Endodermal cell (in vitro differentiated cells): Measurements from ENCODE around the gene LRBA. TPM values are rescaled to one million over a fixed set of nuclear protein-coding genes. Genes with fewer than 3 reads are reported as not detected.

ENCODE experiments used
- DNase-seq: peaks from one replicate; pipeline ENCODE4 v3.0.0-alpha.2; 2017
- H3K27ac ChIP-seq: 2 replicates; pipeline ENCODE4 v1.5.1; 2013; ENCODE audit warnings: mild to moderate bottlenecking, low read depth, low read length, moderate library complexity
- H3K27me3 ChIP-seq: 2 replicates; pipeline ENCODE4 v1.6.1; 2013; ENCODE audit warnings: mild to moderate bottlenecking, low read length, moderate library complexity; ENCODE audit not compliant: insufficient read depth, control insufficient read depth, poor library complexity, severe bottlenecking
- H3K36me3 ChIP-seq: 2 replicates; pipeline ENCODE4 v1.7.0; 2013; ENCODE audit warnings: mild to moderate bottlenecking, low read length, moderate library complexity; ENCODE audit not compliant: control insufficient read depth, insufficient read depth
- H3K4me1 ChIP-seq: one replicate; pipeline ENCODE4 v1.7.0; 2013; ENCODE audit warnings: low read length; ENCODE audit not compliant: control insufficient read depth, insufficient read depth
- H3K4me3 ChIP-seq: 2 replicates; pipeline ENCODE4 v1.5.1; 2013; ENCODE audit warnings: mild to moderate bottlenecking, low read length, moderate library complexity
- H3K9ac ChIP-seq: 2 replicates; pipeline ENCODE4 v1.6.1; 2013; ENCODE audit warnings: mild to moderate bottlenecking, low read length, moderate library complexity; ENCODE audit not compliant: poor library complexity, severe bottlenecking; ENCODE audit errors: extremely low read depth
- H3K9me3 ChIP-seq: 2 replicates; pipeline ENCODE4 v1.6.1; 2013; ENCODE audit warnings: mild to moderate bottlenecking, low read length, moderate library complexity; ENCODE audit not compliant: control insufficient read depth
- H3K27ac Mint-ChIP-seq: 2 replicates; pipeline ENCODE4 v1.8.0; 2020; ENCODE audit warnings: mixed read lengths
- H3K27me3 Mint-ChIP-seq: 2 replicates; pipeline ENCODE4 v1.8.0; 2021; ENCODE audit warnings: mild to moderate bottlenecking, mixed read lengths; ENCODE audit not compliant: insufficient read depth
- H3K36me3 Mint-ChIP-seq: 2 replicates; pipeline ENCODE4 v1.8.0; 2020; ENCODE audit warnings: low read depth, mixed read lengths
- H3K4me1 Mint-ChIP-seq: 2 replicates; pipeline ENCODE4 v1.8.0; 2020; ENCODE audit warnings: mixed read lengths
- H3K4me3 Mint-ChIP-seq: 2 replicates; pipeline ENCODE4 v1.8.0; 2020; ENCODE audit warnings: mild to moderate bottlenecking, moderate library complexity, mixed read lengths
- H3K9me3 Mint-ChIP-seq: 2 replicates; pipeline ENCODE4 v1.8.0; 2020; ENCODE audit warnings: mild to moderate bottlenecking, mixed read lengths
- CTCF ChIP-seq: fragments of 200-600 bp; sonication (generic); conservative IDR thresholded peaks from 2 replicates; pipeline ENCODE4 v1.5.0; 2021; ENCODE audit warnings: antibody characterized with exemption, mild to moderate bottlenecking
- WGBS, 2 experiments: methylation state at CpG; one replicate each; pipeline versions ENCODE4 v1.1.5 to v1.1.7; 2013; ENCODE audit warnings: missing lambda C conversion rate in 2 of 2, mixed read lengths in 1 of 2; ENCODE audit not compliant: insufficient coverage in 1 of 2, insufficient read length in 1 of 2; 5-methylcytosine and 5-hydroxymethylcytosine counted together
- total RNA-seq, 2 donors: library from RNA; stranded (reverse); fragmentation: NEBNext Ultra II Directional in 1 of 2; extraction: Animal tissue kit (Norgen Biotek cat#: 25700) in 1 of 2; gene quantifications; 2 replicates in 1 of 2; 3 replicates in 1 of 2; pipeline ENCODE4 v1.2.1, GENCODE V29; 2021

LRBA gene
- total RNA-seq, 2 donors from 2014 or later = 77.3 to 95.9 TPM

DNA sequence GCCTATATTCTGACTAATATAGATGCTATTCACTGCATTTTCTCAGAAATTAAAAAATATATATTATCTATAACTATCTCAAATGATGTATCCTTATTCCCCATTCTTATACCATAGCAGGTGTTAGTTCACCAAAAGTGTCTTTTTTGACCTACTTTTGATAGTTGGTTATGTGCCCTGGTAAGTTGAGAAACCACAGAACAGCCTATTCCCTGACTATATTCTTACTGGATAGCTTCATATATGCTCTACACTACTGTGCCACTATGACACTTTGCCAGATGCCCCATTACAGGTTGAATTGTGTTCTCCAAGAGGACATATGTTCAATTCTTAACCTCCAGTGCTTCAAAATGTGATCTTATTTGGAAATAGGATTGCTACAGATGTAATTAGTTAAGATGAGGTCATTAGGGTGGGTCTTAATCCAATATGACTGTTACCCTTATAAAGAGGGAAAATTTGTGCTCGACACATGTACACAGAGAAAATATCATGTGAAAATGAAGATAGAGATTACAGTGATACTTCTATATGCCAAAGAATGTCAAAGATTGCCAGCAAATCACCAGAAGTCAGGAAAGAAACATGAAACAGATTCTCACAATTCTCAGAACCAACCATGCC is 76.1 kb downstream of the LRBA start:
- Histone ChIP-seq H3K27me3 (no peaks in the 10 kb centered on the region), H3K9me3 (no peaks in the 10 kb centered on the region), H3K27ac (no peak overlapping the region), H3K4me1 (no peaks in the 10 kb centered on the region), H3K9ac (no peak overlapping the region), H3K4me3 (no peak overlapping the region), H3K36me3 (no peaks in the 10 kb centered on the region)
- 100% methylated on average over 1 of the region's 1 CpG for WGBS, 2 experiments
- peak overlapping the region; percentile 1 for H3K27ac Mint-ChIP-seq
- H3K4me1 Mint-ChIP-seq = peaks cover 11% of the 10 kb centered on the region
- DNase-seq = no peak
- TF ChIP-seq CTCF = no peak
- H3K9me3 Mint-ChIP-seq = no peaks in the 10 kb centered on the region
- no peaks in the 10 kb centered on the region for H3K27me3 Mint-ChIP-seq
- H3K4me3 Mint-ChIP-seq = no peak overlapping the region
- H3K36me3 Mint-ChIP-seq = peaks cover 3% of the 10 kb centered on the region

GRCh38 chr4:150938417-150938816 is 76.7 kb downstream of the LRBA start:
- H3K4me1 Mint-ChIP-seq = peaks cover 11% of the 10 kb centered on the region
- no peak for TF ChIP-seq CTCF
- Histone ChIP-seq H3K9ac (no peak overlapping the region), H3K9me3 (no peaks in the 10 kb centered on the region), H3K27me3 (no peaks in the 10 kb centered on the region), H3K4me1 (no peaks in the 10 kb centered on the region), H3K36me3 (no peaks in the 10 kb centered on the region), H3K27ac (no peak overlapping the region), H3K4me3 (no peak overlapping the region)
- peak overlapping the region; percentile 22 for H3K27ac Mint-ChIP-seq
- H3K36me3 Mint-ChIP-seq = no peaks in the 10 kb centered on the region
- 67 to 72% methylated on average over 3 to 4 of the region's 4 CpGs for WGBS, 2 experiments
- peak; percentile 64 for DNase-seq
- H3K27me3 Mint-ChIP-seq = no peaks in the 10 kb centered on the region
- H3K9me3 Mint-ChIP-seq = no peaks in the 10 kb centered on the region
- H3K4me3 Mint-ChIP-seq = no peak overlapping the region

DNA sequence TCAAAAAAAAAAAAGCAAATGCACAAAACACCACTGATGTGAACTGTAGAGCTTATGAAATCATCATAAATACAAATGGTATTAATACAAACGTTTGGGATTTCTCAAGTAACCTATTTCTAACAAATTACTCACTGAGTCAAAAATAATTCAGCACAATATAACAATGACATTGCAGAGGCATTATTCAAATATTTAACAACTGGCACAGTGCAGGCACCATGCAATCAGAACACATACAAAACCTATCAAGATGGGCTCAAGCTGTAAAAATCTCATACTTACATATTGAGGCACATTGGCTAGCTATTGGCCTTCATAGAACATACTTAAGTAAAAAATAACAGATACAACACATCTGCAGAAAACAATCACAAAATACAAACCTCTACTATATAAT is 81.1 kb downstream of the LRBA start:
- H3K9me3 Mint-ChIP-seq = no peaks in the 10 kb centered on the region
- TF ChIP-seq CTCF = no peak
- Histone ChIP-seq H3K4me3 (no peak overlapping the region), H3K9ac (no peak overlapping the region), H3K36me3 (no peaks in the 10 kb centered on the region), H3K4me1 (no peaks in the 10 kb centered on the region), H3K27ac (no peak overlapping the region), H3K27me3 (no peaks in the 10 kb centered on the region), H3K9me3 (no peaks in the 10 kb centered on the region)
- WGBS, 2 experiments = 80% methylated on average over 1 of the region's 1 CpG
- H3K27me3 Mint-ChIP-seq = no peaks in the 10 kb centered on the region
- no peak overlapping the region for H3K27ac Mint-ChIP-seq
- no peak overlapping the region for H3K4me3 Mint-ChIP-seq
- H3K36me3 Mint-ChIP-seq = no peaks in the 10 kb centered on the region
- DNase-seq = no peak
- H3K4me1 Mint-ChIP-seq = peaks cover 8% of the 10 kb centered on the region
